Measurements from ENCODE around the gene RAB7B.

Gene RAB7B

DNA sequence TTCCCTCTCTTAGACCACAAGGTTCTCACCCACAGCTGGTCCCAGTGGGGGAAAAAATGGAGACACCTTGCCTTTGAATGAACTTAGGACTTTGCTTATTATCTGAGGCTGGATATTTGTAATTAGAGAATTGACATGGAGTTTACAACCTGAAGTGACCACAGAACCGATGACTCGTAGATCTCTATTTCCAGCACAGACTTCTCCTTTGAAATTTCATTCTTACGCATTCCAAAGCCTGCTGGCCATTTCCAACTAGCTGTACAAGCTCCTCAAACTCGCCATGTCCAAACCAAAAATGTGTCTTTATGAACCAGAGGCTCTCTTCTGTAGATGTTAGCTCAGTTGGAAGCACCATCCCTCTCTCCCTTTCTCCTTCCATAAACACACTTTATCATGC lies 12.0 kb downstream of the RAB7B start:
- Histone ChIP-seq H3K4me1 (ENCODE audit: control insufficient read depth, low read depth, low read length) (no peaks in the 10 kb centered on the region), H4K8ac (ENCODE audit: low read depth, low read length) (no peak overlapping the region), H2AK5ac (ENCODE audit: low read length) (no peak overlapping the region), H3K4me2 (ENCODE audit: low read length) (no peak overlapping the region), H2BK15ac (replicated peaks; ENCODE audit: low read depth) (no peak overlapping the region), H3K18ac (ENCODE audit: low read length) (no peak overlapping the region), H3K27me3 (ENCODE audit: insufficient read depth, low read length, poor library complexity) (no peaks in the 10 kb centered on the region), H3K79me2 (ENCODE audit: control insufficient read depth, insufficient read depth, low read length) (no peaks in the 10 kb centered on the region), H3K79me1 (ENCODE audit: low read length) (no peaks in the 10 kb centered on the region), H3K9ac (ENCODE audit: low read length) (no peak overlapping the region), H3K56ac (ENCODE audit: low read length) (no peak overlapping the region), H3K36me3 (ENCODE audit: control insufficient read depth, insufficient read depth, low read length) (no peaks in the 10 kb centered on the region), H4K5ac (ENCODE audit: low read length) (no peak overlapping the region), H3K27ac (ENCODE audit: low read depth, low read length) (no peak overlapping the region), H2BK120ac (ENCODE audit: low read depth, low read length) (no peak overlapping the region), H2BK5ac (ENCODE audit: low read length) (no peak overlapping the region), H3K4me3 (ENCODE audit: low read length) (no peak overlapping the region), H3K23ac (ENCODE audit: low read length) (no peak overlapping the region), H3K4ac (ENCODE audit: low read depth, low read length) (no peak overlapping the region)
- no CpG with 5 or more reads among the region's 4 CpGs for WGBS (ENCODE audit: extremely low coverage, insufficient coverage, low lambda C conversion rate)
- DNase-seq = no peak

DNA sequence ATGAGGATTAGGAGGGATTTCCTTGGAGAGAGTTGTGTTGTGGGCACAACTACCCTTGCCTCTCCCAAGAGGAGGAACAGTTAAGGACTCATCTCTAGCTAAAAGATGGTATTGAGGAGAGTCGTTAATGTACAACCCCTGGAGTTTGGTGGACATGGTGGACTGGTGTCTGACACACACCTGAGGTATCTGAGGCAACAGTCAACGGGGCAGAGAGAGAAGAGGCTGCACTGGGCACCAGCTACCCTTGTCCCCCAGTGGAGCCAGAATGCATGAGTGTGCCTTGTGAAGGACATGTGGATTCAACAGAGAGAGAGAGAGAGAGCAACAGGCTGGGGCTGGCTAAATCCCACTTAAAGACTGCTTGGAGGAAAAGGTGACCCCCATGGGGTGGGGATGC lies 13.0 kb downstream of the RAB7B start:
- Histone ChIP-seq H3K36me3 (ENCODE audit: control insufficient read depth, insufficient read depth, low read length) (no peaks in the 10 kb centered on the region), H2BK5ac (ENCODE audit: low read length) (no peak overlapping the region), H2BK120ac (ENCODE audit: low read depth, low read length) (no peak overlapping the region), H3K27ac (ENCODE audit: low read depth, low read length) (no peak overlapping the region), H3K4me2 (ENCODE audit: low read length) (no peak overlapping the region), H3K4ac (ENCODE audit: low read depth, low read length) (no peak overlapping the region), H2BK15ac (replicated peaks; ENCODE audit: low read depth) (no peak overlapping the region), H3K27me3 (ENCODE audit: insufficient read depth, low read length, poor library complexity) (no peaks in the 10 kb centered on the region), H3K9ac (ENCODE audit: low read length) (no peak overlapping the region), H3K4me3 (ENCODE audit: low read length) (no peak overlapping the region), H2AK5ac (ENCODE audit: low read length) (no peak overlapping the region), H3K4me1 (ENCODE audit: control insufficient read depth, low read depth, low read length) (no peaks in the 10 kb centered on the region), H4K5ac (ENCODE audit: low read length) (no peak overlapping the region), H4K8ac (ENCODE audit: low read depth, low read length) (no peak overlapping the region), H3K79me2 (ENCODE audit: control insufficient read depth, insufficient read depth, low read length) (no peaks in the 10 kb centered on the region), H3K18ac (ENCODE audit: low read length) (no peak overlapping the region), H3K79me1 (ENCODE audit: low read length) (no peaks in the 10 kb centered on the region), H3K23ac (ENCODE audit: low read length) (no peak overlapping the region), H3K56ac (ENCODE audit: low read length) (no peak overlapping the region)
- WGBS (ENCODE audit: extremely low coverage, insufficient coverage, low lambda C conversion rate) = no CpG with 5 or more reads among the region's 2 CpGs
- no peak for DNase-seq

DNA sequence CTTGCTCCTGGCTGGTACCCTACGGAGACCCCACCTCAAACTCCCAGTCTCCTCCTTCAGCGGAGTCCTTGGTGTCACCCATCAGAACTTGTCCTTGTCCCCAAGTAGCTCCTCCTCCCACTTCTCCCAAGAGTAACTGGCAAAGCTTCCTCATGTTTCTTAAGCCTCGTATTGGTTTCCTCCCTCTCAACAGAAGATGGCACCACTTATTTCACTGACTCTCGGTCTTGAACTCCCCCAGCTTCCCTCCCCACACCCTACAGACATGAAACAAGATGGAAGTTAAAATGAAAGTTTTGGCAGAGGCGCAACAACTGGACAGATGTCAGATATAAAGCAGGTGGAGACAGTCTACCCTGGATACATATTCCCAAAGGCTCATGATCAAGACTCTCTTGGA lies 13.4 kb downstream of the RAB7B start:
- H3K4ac ChIP-seq (ENCODE audit: low read depth, low read length) = no peak overlapping the region
- WGBS (ENCODE audit: extremely low coverage, insufficient coverage, low lambda C conversion rate) = no CpG with 5 or more reads among the region's 5 CpGs
- no peak for DNase-seq

GRCh38 chr1:205988585-205988995 lies 14.6 kb downstream of the RAB7B start:
- no peak overlapping the region for H3K56ac ChIP-seq (ENCODE audit: low read length)
- no peak overlapping the region for H2BK120ac ChIP-seq (ENCODE audit: low read depth, low read length)
- no peak overlapping the region for H3K4me3 ChIP-seq (ENCODE audit: low read length)
- no peak overlapping the region for H4K8ac ChIP-seq (ENCODE audit: low read depth, low read length)
- H3K9ac ChIP-seq (ENCODE audit: low read length) = no peak overlapping the region
- H3K4me1 ChIP-seq (ENCODE audit: control insufficient read depth, low read depth, low read length) = no peaks in the 10 kb centered on the region
- no peak overlapping the region for H3K18ac ChIP-seq (ENCODE audit: low read length)
- H3K27ac ChIP-seq (ENCODE audit: low read depth, low read length) = no peak overlapping the region
- H3K4me2 ChIP-seq (ENCODE audit: low read length) = no peak overlapping the region
- H3K36me3 ChIP-seq (ENCODE audit: control insufficient read depth, insufficient read depth, low read length) = no peaks in the 10 kb centered on the region
- no peaks in the 10 kb centered on the region for H3K79me2 ChIP-seq (ENCODE audit: control insufficient read depth, insufficient read depth, low read length)
- H2BK5ac ChIP-seq (ENCODE audit: low read length) = no peak overlapping the region
- H2AK5ac ChIP-seq (ENCODE audit: low read length) = no peak overlapping the region
- no CpG with 5 or more reads among the region's 12 CpGs for whole genome bisulfite sequencing (ENCODE audit: extremely low coverage, insufficient coverage, low lambda C conversion rate)
- no peak overlapping the region for H3K23ac ChIP-seq (ENCODE audit: low read length)
- DNase-seq = peak; percentile 32
- H2BK15ac ChIP-seq (replicated peaks; ENCODE audit: low read depth) = no peak overlapping the region
- H3K27me3 ChIP-seq (ENCODE audit: insufficient read depth, low read length, poor library complexity) = no peaks in the 10 kb centered on the region
- no peak overlapping the region for H4K5ac ChIP-seq (ENCODE audit: low read length)
- H3K4ac ChIP-seq (ENCODE audit: low read depth, low read length) = no peak overlapping the region
- H3K79me1 ChIP-seq (ENCODE audit: low read length) = no peaks in the 10 kb centered on the region

More for the DNA sequence above, 13.4 kb downstream of the RAB7B start:
- H4K5ac ChIP-seq (ENCODE audit: low read length) = no peak overlapping the region
- no peak overlapping the region for H2BK5ac ChIP-seq (ENCODE audit: low read length)
- no peaks in the 10 kb centered on the region for H3K79me1 ChIP-seq (ENCODE audit: low read length)
- H3K23ac ChIP-seq (ENCODE audit: low read length) = no peak overlapping the region
- no peak overlapping the region for H2AK5ac ChIP-seq (ENCODE audit: low read length)
- no peak overlapping the region for H3K56ac ChIP-seq (ENCODE audit: low read length)
- H2BK15ac ChIP-seq (replicated peaks; ENCODE audit: low read depth) = no peak overlapping the region
- H4K8ac ChIP-seq (ENCODE audit: low read depth, low read length) = no peak overlapping the region
- H3K36me3 ChIP-seq (ENCODE audit: control insufficient read depth, insufficient read depth, low read length) = no peaks in the 10 kb centered on the region
- no peak overlapping the region for H2BK120ac ChIP-seq (ENCODE audit: low read depth, low read length)
- H3K4me1 ChIP-seq (ENCODE audit: control insufficient read depth, low read depth, low read length) = no peaks in the 10 kb centered on the region
- no peaks in the 10 kb centered on the region for H3K27me3 ChIP-seq (ENCODE audit: insufficient read depth, low read length, poor library complexity)
- no peak overlapping the region for H3K18ac ChIP-seq (ENCODE audit: low read length)
- H3K79me2 ChIP-seq (ENCODE audit: control insufficient read depth, insufficient read depth, low read length) = no peaks in the 10 kb centered on the region
- no peak overlapping the region for H3K9ac ChIP-seq (ENCODE audit: low read length)
- H3K27ac ChIP-seq (ENCODE audit: low read depth, low read length) = no peak overlapping the region
- no peak overlapping the region for H3K4me2 ChIP-seq (ENCODE audit: low read length)
- no peak overlapping the region for H3K4me3 ChIP-seq (ENCODE audit: low read length)

DNA sequence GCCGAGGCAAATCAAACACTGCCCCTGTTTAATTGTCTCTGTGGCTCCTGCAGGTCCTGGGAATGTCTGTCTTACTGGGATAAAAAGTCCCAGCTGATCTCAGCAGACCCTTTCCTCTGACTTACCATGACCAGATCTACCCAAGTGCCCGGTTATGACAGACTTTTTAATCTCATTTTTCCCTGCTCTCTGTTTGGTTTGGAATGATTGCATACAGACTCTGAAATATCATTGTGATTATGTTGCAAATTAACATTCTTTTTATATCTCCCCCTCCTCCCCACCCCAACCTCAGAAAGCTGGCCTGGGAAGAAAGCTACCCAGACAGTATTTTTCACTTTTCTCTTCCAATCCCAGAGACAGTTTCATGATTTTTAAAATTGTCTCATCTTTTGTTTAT lies 16.3 kb downstream of the RAB7B start:
- H3K4me2 ChIP-seq (ENCODE audit: low read length) = no peak overlapping the region
- no peak overlapping the region for H3K4ac ChIP-seq (ENCODE audit: low read depth, low read length)
- no peak overlapping the region for H2BK120ac ChIP-seq (ENCODE audit: low read depth, low read length)
- no peaks in the 10 kb centered on the region for H3K4me1 ChIP-seq (ENCODE audit: control insufficient read depth, low read depth, low read length)
- no peaks in the 10 kb centered on the region for H3K36me3 ChIP-seq (ENCODE audit: control insufficient read depth, insufficient read depth, low read length)
- WGBS (ENCODE audit: extremely low coverage, insufficient coverage, low lambda C conversion rate) = no CpG with 5 or more reads among the region's 2 CpGs
- no peak for DNase-seq
- H3K27ac ChIP-seq (ENCODE audit: low read depth, low read length) = no peak overlapping the region
- H3K23ac ChIP-seq (ENCODE audit: low read length) = no peak overlapping the region
- H2AK5ac ChIP-seq (ENCODE audit: low read length) = no peak overlapping the region
- no peak overlapping the region for H2BK15ac ChIP-seq (replicated peaks; ENCODE audit: low read depth)
- no peaks in the 10 kb centered on the region for H3K27me3 ChIP-seq (ENCODE audit: insufficient read depth, low read length, poor library complexity)
- H4K5ac ChIP-seq (ENCODE audit: low read length) = no peak overlapping the region
- H4K8ac ChIP-seq (ENCODE audit: low read depth, low read length) = no peak overlapping the region
- H3K9ac ChIP-seq (ENCODE audit: low read length) = no peak overlapping the region
- H2BK5ac ChIP-seq (ENCODE audit: low read length) = no peak overlapping the region
- H3K18ac ChIP-seq (ENCODE audit: low read length) = no peak overlapping the region
- no peak overlapping the region for H3K4me3 ChIP-seq (ENCODE audit: low read length)
- no peaks in the 10 kb centered on the region for H3K79me1 ChIP-seq (ENCODE audit: low read length)
- no peaks in the 10 kb centered on the region for H3K79me2 ChIP-seq (ENCODE audit: control insufficient read depth, insufficient read depth, low read length)
- H3K56ac ChIP-seq (ENCODE audit: low read length) = no peak overlapping the region

- no CpG with 5 or more reads among the region's 3 CpGs for WGBS (ENCODE audit: extremely low coverage, insufficient coverage, low lambda C conversion rate)
- H3K9ac ChIP-seq (ENCODE audit: low read length) = no peak overlapping the region
These were observed 16.9 kb downstream of the RAB7B start for GRCh38 chr1:205986292-205986691.

More at GRCh38 chr1:205986292-205986691, 16.9 kb downstream of the RAB7B start:
- H2BK120ac ChIP-seq (ENCODE audit: low read depth, low read length) = no peak overlapping the region
- no peak overlapping the region for H2BK5ac ChIP-seq (ENCODE audit: low read length)
- H2AK5ac ChIP-seq (ENCODE audit: low read length) = no peak overlapping the region
- no peak overlapping the region for H4K8ac ChIP-seq (ENCODE audit: low read depth, low read length)
- no peak overlapping the region for H3K4ac ChIP-seq (ENCODE audit: low read depth, low read length)
- H3K36me3 ChIP-seq (ENCODE audit: control insufficient read depth, insufficient read depth, low read length) = no peaks in the 10 kb centered on the region
- H3K27ac ChIP-seq (ENCODE audit: low read depth, low read length) = no peak overlapping the region
- H3K79me2 ChIP-seq (ENCODE audit: control insufficient read depth, insufficient read depth, low read length) = no peaks in the 10 kb centered on the region
- no peak overlapping the region for H3K4me2 ChIP-seq (ENCODE audit: low read length)
- no peaks in the 10 kb centered on the region for H3K79me1 ChIP-seq (ENCODE audit: low read length)
- H3K23ac ChIP-seq (ENCODE audit: low read length) = no peak overlapping the region
- H3K18ac ChIP-seq (ENCODE audit: low read length) = no peak overlapping the region
- no peak overlapping the region for H3K56ac ChIP-seq (ENCODE audit: low read length)
- no peak overlapping the region for H3K4me3 ChIP-seq (ENCODE audit: low read length)
- H2BK15ac ChIP-seq (replicated peaks; ENCODE audit: low read depth) = no peak overlapping the region
- no peak for DNase-seq
- H3K4me1 ChIP-seq (ENCODE audit: control insufficient read depth, low read depth, low read length) = no peaks in the 10 kb centered on the region
- no peak overlapping the region for H4K5ac ChIP-seq (ENCODE audit: low read length)
- H3K27me3 ChIP-seq (ENCODE audit: insufficient read depth, low read length, poor library complexity) = no peaks in the 10 kb centered on the region

Data from mesendoderm (in vitro differentiated cells).